ENCODE measurements around the gene PRXL2B. TPM values are rescaled to one million over a fixed set of nuclear protein-coding genes. Genes with fewer than 3 reads are reported as not detected.
A peak's percentile ranks its signal among the peaks of the same experiment; 100 is the strongest.

PRXL2B gene
- total RNA-seq, 2 experiments from 2014 or later, result 42.2 to 43.2 TPM

- peak; percentile 36 for DNase-seq
- Mint-ChIP-seq H3K27ac (peak overlapping the region; percentile 84), H3K36me3 (peaks cover 17% of the 10 kb centered on the region), H3K4me3 (peak overlapping the region; percentile 87), H3K4me1 (peaks cover 67% of the 10 kb centered on the region), H3K9me3 (peaks cover 4% of the 10 kb centered on the region), H3K27me3 (no peaks in the 10 kb centered on the region)
Measured at GRCh38 chr1:2583331-2583791, 3.2 kb upstream of the PRXL2B start.

- Mint-ChIP-seq H3K9me3 (peaks cover 2% of the 10 kb centered on the region), H3K27me3 (no peaks in the 10 kb centered on the region), H3K36me3 (peaks cover 14% of the 10 kb centered on the region), H3K27ac (peak overlapping the region; percentile 84), H3K4me1 (peaks cover 61% of the 10 kb centered on the region), H3K4me3 (peak overlapping the region; percentile 87)
- DNase-seq, result peak; percentile 35
Measured at GRCh38 chr1:2583871-2584351, 2.7 kb upstream of the PRXL2B start.

GRCh38 chr1:2584686-2585317, 1.8 kb upstream of the PRXL2B start:
- Mint-ChIP-seq H3K36me3 (peaks cover 12% of the 10 kb centered on the region), H3K4me1 (peaks cover 54% of the 10 kb centered on the region), H3K27me3 (no peaks in the 10 kb centered on the region), H3K4me3 (peak overlapping the region; percentile 87), H3K9me3 (peaks cover 1% of the 10 kb centered on the region), H3K27ac (peak overlapping the region; percentile 84)
- no peak for DNase-seq

GRCh38 chr1:2585318-2586092, 1.1 kb upstream of the PRXL2B start:
- Mint-ChIP-seq H3K4me1 (peaks cover 49% of the 10 kb centered on the region), H3K36me3 (peaks cover 14% of the 10 kb centered on the region), H3K9me3 (peaks cover 1% of the 10 kb centered on the region), H3K27me3 (no peaks in the 10 kb centered on the region), H3K27ac (peak overlapping the region; percentile 84), H3K4me3 (peak overlapping the region; percentile 87)
- peak; percentile 75 for DNase-seq

- H3K27me3 Mint-ChIP-seq, result no peaks in the 10 kb centered on the region
- no peaks in the 10 kb centered on the region for H3K9me3 Mint-ChIP-seq
- H3K4me3 Mint-ChIP-seq, result peak overlapping the region; percentile 84
- DNase-seq, result peak; percentile 46
- H3K36me3 Mint-ChIP-seq, result peaks cover 4% of the 10 kb centered on the region
- peaks cover 32% of the 10 kb centered on the region for H3K4me1 Mint-ChIP-seq
- peak overlapping the region; percentile 69 for H3K27ac Mint-ChIP-seq
Measured at GRCh38 chr1:2587071-2587859, 688 bp downstream of the PRXL2B start.

GRCh38 chr1:2587860-2588571, 1.4 kb downstream of the PRXL2B start:
- Mint-ChIP-seq H3K4me1 (peaks cover 25% of the 10 kb centered on the region), H3K27ac (peak overlapping the region; percentile 58)

GRCh38 chr1:2588661-2589430, 2.3 kb downstream of the PRXL2B start:
- Mint-ChIP-seq H3K4me3 (peak overlapping the region; percentile 29), H3K27ac (peak overlapping the region; percentile 8), H3K4me1 (peaks cover 17% of the 10 kb centered on the region), H3K36me3 (peaks cover 3% of the 10 kb centered on the region), H3K27me3 (no peaks in the 10 kb centered on the region), H3K9me3 (no peaks in the 10 kb centered on the region)
- DNase-seq, result no peak

More at GRCh38 chr1:2587860-2588571, 1.4 kb downstream of the PRXL2B start:
- no peaks in the 10 kb centered on the region for H3K9me3 Mint-ChIP-seq
- DNase-seq, result no peak
- peaks cover 3% of the 10 kb centered on the region for H3K36me3 Mint-ChIP-seq
- H3K4me3 Mint-ChIP-seq, result peak overlapping the region; percentile 84
- no peaks in the 10 kb centered on the region for H3K27me3 Mint-ChIP-seq

GRCh38 chr1:2589431-2590232, 3.1 kb downstream of the PRXL2B start:
- Mint-ChIP-seq H3K4me1 (peaks cover 9% of the 10 kb centered on the region), H3K36me3 (peaks cover 3% of the 10 kb centered on the region), H3K27me3 (no peaks in the 10 kb centered on the region), H3K4me3 (no peak overlapping the region), H3K27ac (no peak overlapping the region), H3K9me3 (no peaks in the 10 kb centered on the region)
- DNase-seq, result no peak

- Mint-ChIP-seq H3K9me3 (no peaks in the 10 kb centered on the region), H3K4me3 (no peak overlapping the region), H3K36me3 (peaks cover 1% of the 10 kb centered on the region), H3K27me3 (no peaks in the 10 kb centered on the region), H3K4me1 (peaks cover 4% of the 10 kb centered on the region), H3K27ac (no peak overlapping the region)
- no peak for DNase-seq
Measured at GRCh38 chr1:2590233-2591141, 3.9 kb downstream of the PRXL2B start.

- no peak for DNase-seq
- no peak overlapping the region for H3K27ac Mint-ChIP-seq
- no peak overlapping the region for H3K4me3 Mint-ChIP-seq
- no peaks in the 10 kb centered on the region for H3K9me3 Mint-ChIP-seq
- peaks cover 4% of the 10 kb centered on the region for H3K4me1 Mint-ChIP-seq
- no peaks in the 10 kb centered on the region for H3K27me3 Mint-ChIP-seq
- H3K36me3 Mint-ChIP-seq, result peaks cover 1% of the 10 kb centered on the region
Measured at GRCh38 chr1:2591233-2591580, 4.6 kb downstream of the PRXL2B start.

GRCh38 chr1:2591581-2592261, 5.1 kb downstream of the PRXL2B start:
- H3K27me3 Mint-ChIP-seq, result no peaks in the 10 kb centered on the region
- no peak overlapping the region for H3K4me3 Mint-ChIP-seq
- H3K36me3 Mint-ChIP-seq, result peaks cover 1% of the 10 kb centered on the region
- H3K4me1 Mint-ChIP-seq, result peaks cover 4% of the 10 kb centered on the region
- H3K9me3 Mint-ChIP-seq, result no peaks in the 10 kb centered on the region
- peak overlapping the region; percentile 42 for H3K27ac Mint-ChIP-seq
- DNase-seq, result no peak

- peak overlapping the region; percentile 47 for H3K4me3 Mint-ChIP-seq
- no peaks in the 10 kb centered on the region for H3K27me3 Mint-ChIP-seq
- peaks cover 1% of the 10 kb centered on the region for H3K4me1 Mint-ChIP-seq
- H3K27ac Mint-ChIP-seq, result peak overlapping the region; percentile 58
- peaks cover 1% of the 10 kb centered on the region for H3K36me3 Mint-ChIP-seq
- no peaks in the 10 kb centered on the region for H3K9me3 Mint-ChIP-seq
- no peak for DNase-seq
Measured at GRCh38 chr1:2592672-2593071, 6.1 kb downstream of the PRXL2B start.
